Liver (tissue), 3 donors: Measurements from ENCODE around the gene TWIST2.

Source experiments
- CTCF ChIP-seq: fragments of 150-350 bp; IDR thresholded peaks from 2 replicates; pipeline ENCODE4 v1.5.1; 2017; ENCODE audit warnings: improper control_type of control experiment, low read depth, low read length; ENCODE audit not compliant: missing input control
- EGR1 ChIP-seq, 2 donors: IDR thresholded peaks; 2 replicates each; pipeline ENCODE4 v1.6.1; 2016 to 2018; ENCODE audit warnings: antibody characterized with exemption in 2 of 2, low read depth in 2 of 2
- MAX ChIP-seq: IDR thresholded peaks from 2 replicates; pipeline ENCODE4 v1.6.1; 2016; ENCODE audit warnings: antibody characterized with exemption
- RAD21 ChIP-seq, 2 donors: IDR thresholded peaks; 2 replicates each; pipeline ENCODE4 v1.6.1; 2016; ENCODE audit warnings: antibody characterized with exemption in 2 of 2, mild to moderate bottlenecking in 2 of 2
- REST ChIP-seq: IDR thresholded peaks from 2 replicates; pipeline ENCODE4 v1.6.1; 2016; ENCODE audit warnings: antibody characterized with exemption, mild to moderate bottlenecking
- SP1 ChIP-seq: IDR thresholded peaks from 2 replicates; pipeline ENCODE4 v1.6.1; 2018; ENCODE audit warnings: antibody characterized with exemption, mild to moderate bottlenecking
- YY1 ChIP-seq: IDR thresholded peaks from 2 replicates; pipeline ENCODE4 v1.6.1; 2016; ENCODE audit warnings: antibody characterized with exemption, mild to moderate bottlenecking
- donor health status: healthy.
- donor health status: healthy.

DNA sequence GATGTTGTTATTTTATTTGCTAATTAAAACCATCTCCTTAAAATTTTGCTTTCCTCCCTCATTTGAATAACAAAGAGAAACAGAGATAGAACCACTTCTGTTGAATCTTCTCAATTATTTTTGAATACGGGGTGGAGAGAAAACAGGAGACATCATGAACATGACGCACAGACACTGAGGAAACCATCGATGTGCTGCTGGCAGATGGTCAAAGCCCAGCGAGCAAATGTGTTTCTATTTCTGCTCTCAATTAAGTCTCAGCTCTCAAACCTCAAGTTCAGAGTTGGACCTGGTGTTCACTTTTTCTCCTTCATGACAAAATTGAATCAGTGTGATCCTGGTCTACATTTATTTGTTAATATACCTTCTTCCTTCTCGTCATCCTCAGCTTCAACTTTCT lies 36.1 kb upstream of the TWIST2 start:
- no peak for TF ChIP-seq CTCF
- no peak for TF ChIP-seq EGR1 (IDR thresholded peaks at IDR 0.05; ENCODE audit: low read depth in 2 of 2)
- TF ChIP-seq YY1 = no peak
- no peak for TF ChIP-seq RAD21 (IDR thresholded peaks at IDR 0.05)
- TF ChIP-seq REST = no peak
- TF ChIP-seq MAX = no peak
- TF ChIP-seq SP1 = no peak
